Measurements from ENCODE around the gene ABO.
"Not testable (repeated sequence)": the region's sequence is repeated elsewhere in the genome, so short reads cannot be mapped to it uniquely, and the experiment has no call there.

Gene ABO

DNA sequence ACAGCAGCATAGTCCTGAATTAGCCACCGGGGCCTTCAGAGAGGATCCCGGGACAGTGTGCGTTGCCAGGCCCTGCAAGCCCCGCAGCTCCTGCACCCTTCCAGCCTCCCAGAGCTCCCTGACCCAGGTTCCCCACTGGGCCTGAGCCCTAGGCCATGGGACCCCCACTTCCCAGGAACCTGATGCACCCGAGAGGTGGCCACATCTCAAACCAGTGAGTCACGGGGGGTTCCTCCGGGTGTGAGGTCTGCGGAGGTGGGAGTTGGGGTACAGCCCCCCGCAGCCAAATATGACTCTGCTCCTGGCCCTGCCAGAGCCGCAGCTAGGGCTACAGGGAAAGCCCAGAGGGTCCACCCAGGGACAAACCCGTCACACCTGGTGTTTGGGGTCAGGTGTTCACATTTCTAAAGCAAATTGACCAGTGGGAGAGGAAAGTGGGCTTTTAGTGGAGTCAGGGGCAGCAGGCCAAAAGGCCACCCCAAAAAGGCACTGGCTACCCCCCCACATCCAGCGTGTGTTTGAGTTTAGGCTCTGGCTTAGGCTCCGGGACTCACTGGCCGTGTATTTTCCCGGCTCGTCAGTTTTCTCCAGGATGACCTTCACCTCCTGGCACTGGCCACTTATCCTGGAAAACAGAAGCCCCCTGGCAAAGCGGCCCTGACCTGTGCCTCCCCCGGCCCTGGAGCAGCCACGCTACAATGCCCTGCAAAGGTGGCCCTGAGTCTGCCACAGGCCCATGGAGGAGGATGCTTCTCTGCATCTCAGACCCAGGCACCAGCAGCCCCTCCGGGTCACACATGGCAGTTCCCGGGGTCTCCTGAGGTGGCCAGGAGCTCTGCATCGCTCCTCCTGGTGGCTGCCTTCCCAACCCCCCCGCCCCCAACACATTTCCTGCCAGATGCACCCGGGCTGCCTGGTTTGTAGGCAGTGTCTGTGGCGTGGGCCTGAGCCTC lies 48.5 kb downstream of the ABO start:
- DNase-seq (ENCODE audit: low read depth, low spot score): no peak

DNA sequence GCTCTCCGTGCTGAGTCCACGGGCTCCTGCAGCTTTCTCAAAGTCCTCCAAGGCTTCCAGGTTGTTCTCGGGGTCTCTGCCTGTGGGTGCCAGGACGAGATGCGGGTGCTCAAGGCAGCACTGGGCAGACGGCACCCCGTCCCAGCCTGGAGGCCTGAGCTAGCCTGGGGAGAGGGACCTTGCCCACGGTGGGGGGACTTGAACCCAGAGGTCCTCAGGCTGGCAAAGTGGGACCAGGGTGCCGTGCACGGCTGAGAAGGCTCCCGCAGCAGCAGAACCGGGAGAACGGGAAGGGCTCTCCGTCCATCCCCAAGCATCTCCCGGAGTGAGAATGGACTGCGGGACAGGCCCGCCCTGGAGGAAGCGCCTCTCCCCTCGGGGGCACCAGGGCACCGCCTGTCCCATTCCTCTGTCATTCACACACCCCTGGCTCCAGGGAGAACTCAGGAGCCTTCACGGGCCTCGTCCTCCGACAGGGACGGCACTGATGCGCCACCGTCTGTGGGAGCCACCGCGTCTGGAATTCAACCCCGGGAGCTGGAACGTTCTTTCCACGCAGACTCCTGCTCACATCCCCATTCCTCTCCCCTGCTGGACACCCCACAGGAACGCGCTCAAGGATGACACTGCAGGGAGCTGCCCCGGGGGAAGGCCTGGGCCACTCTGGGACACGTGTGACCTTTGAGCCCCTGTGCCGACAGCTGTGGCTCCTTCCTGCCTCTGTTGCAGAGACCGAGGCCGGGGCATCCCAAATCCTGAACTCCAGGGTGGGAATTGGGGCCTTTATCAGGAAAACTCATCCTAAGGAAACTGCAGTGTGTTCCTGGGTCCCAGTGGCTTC lies 49.6 kb downstream of the ABO start:
- DNase-seq (ENCODE audit: low read depth, low spot score): no peak

DNA sequence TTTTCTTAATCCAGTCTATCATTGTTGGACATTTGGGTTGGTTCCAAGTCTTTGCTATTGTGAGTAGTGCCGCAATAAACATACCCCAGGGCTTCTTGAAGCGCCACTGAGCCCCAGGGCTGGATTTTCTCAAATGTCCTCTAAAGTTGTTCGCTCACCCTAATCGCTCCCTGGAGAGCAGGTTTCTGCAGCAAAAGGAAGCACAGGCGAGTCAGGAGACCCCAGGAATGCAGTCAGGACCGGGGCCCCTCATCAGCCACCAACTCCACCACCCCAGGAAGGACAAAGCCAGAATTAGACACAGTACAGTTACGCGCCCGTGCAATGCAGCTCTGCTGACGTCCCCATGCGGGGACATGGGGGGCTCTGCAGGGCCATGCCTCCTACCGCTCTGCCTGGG lies 50.2 kb downstream of the ABO start:
- no peak for DNase-seq (ENCODE audit: low read depth, low spot score)

DNA sequence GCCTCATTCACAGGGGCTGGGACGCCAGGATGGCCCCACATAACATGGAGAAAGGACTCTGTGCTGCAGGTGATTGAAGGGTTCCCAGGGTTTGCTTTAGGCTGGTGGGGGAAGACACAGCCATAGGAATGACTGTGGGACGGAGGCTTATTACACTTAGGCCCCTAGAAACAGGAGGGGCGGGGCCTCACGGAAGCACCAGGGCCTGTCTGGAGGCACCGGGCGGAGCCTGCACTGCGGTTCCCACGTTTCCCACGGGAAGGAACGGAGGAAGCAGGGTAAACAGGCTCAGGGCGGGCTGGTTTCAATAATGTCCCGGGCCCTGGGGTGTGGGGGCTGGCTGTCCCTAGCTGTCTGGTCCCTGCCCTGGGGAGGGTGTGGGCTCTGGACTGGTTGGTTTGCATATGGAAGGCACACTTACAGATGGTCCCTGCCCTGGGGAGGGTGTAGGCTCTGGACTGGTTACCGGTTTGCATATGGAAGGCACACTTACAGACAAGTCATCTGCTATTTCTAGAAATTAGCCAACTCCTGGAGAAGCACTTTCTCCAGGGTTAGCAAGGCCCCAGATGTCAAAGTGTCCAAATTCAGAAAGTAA lies 51.7 kb downstream of the ABO start:
- not testable (repeated sequence) for DNase-seq (ENCODE audit: low read depth, low spot score)

DNA sequence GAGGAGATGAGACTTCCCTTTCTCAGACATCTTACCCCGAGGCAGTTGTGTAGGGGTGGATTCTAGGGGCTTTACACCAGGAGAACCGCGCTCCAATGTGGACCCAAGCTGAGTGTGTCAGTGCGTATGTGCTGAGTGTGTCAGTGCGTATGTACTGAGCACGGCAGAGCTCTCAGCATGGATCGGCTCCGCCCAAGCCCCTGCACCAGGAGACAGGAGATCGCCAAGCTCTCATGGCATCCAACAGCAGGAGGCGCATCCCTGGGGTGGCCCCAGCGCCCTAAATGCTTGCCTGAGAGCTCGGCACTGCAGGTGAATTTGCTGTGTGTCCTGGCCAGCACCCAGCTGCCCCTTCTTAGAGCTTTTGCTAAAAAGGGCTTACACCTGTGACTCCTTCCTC lies 53.0 kb downstream of the ABO start:
- DNase-seq (ENCODE audit: low read depth, low spot score): not testable (repeated sequence)

DNA sequence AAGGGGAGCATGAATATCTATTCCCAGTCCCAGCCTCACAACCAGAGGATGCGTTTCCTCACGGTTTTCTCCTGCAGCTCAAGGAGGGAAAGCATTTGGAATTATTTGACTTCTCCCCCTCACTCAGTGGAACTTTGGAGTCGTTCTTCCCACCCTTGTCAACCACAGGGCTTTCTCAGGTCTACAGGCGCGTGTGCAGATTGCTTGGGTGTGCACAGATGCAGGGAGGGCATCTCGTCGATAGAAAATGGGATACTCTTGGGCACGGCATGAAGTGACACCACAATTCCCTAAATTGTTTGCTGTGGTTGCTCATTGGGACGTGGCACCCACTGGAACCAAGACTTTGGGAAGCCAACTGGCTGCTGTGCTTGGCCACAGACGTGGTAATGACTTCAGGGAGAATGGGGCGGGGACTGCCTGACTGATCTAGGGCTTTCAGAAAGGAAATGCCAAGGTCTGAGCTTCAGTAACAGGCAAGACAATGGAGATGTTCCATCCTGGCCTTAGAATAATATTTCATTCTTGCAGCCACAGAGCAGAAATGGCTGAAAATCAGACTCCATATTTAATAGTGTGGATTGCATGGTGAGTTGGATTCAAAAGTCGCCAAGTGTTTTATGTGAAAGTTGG lies 53.7 kb downstream of the ABO start:
- DNase-seq (ENCODE audit: low read depth, low spot score): no peak

DNA sequence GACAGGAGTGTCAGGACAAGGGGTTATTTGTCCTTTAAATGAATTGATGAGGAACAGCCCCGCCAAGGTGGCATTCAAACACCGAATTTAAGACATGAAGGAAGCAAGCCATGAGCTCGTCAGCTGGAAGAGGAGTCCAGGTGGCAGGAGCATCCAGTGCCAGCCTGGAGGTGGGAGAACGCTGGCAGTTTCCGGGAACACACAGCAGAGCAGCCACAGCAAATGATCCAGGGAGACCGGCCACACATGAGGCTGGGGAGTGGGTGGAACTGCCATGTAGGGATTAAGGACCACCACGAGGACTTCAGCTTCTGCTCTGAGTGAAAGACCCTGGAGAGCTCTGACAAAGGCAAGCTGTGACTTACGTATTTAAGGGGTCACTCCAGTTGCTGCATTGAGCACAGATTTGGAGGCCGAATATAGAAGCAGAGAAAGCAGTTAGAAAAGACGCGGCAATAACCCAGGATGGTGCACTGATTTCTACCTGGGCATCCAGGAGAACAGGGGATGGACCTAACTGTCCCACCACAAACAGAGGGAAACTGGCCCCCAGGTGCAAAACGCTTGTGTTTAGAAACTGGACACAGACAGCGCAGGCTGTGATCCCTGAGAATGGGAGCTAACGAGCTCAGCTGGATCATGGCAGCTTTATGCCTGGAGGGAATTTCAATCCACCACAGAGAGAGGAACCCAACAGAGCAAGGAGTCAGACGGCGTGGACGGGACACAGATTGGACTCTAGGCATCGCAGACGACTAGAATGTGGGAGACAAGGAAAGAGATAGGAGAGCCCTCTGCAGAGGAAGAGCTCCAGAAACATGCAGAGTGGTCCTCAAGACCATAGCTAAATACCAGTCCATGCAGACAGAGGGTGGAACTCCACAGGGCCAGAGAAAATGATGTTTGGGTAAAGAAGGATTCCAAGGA lies 56.7 kb downstream of the ABO start:
- DNase-seq (ENCODE audit: low read depth, low spot score): not testable (repeated sequence)

DNA sequence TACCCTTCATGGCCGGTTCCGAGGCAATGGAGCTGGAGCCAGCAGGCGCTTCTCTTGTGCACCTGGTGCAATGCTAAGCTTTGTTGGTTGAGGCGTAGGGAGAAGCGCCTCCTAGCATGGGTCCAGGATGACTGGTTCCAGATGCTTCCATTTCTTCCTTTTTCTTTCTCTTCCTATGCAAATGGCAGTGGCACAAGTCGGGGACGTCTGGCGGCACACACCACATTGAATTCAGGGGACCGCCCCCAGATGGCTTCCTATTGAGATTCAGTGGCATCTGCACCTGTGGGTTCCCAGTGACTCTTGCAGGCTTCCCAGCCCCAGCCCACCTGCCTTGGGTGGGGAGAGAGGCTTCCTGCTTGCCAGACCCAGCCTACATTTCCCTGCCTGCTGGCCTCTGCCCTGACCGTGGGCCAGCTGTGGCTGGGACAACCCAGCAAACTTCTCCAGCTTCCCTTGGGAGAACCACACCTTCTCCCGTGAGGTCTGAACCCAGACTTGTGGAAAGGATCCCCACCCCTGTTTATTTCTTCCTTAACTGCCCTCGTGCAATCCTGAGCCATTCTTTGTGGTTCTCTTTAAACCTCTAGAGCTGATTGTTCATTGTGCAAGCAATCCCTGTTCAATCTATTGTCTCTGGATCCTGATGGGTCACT lies 57.5 kb downstream of the ABO start:
- not testable (repeated sequence) for DNase-seq (ENCODE audit: low read depth, low spot score)

DNA sequence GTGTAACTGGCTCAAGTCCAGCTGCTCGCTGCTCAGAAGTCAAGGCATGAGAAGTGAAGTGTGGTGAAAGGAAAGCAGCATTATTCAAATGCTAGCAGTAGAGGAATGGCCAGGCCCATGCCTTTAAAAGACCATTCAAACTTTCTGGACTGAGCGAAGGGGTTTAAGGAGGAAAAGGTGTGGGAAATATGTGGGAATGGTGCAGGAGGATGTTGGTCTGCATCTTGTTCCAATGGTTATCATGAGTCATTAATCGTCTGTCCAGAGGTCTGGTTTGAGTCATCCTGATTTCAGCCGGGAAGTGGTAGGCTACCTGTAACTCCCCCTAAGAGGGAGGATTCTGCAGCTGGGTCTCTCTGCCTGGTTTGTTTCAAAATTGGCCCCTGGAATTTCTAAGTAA lies 60.7 kb downstream of the ABO start:
- DNase-seq (ENCODE audit: low read depth, low spot score): not testable (repeated sequence)

DNA sequence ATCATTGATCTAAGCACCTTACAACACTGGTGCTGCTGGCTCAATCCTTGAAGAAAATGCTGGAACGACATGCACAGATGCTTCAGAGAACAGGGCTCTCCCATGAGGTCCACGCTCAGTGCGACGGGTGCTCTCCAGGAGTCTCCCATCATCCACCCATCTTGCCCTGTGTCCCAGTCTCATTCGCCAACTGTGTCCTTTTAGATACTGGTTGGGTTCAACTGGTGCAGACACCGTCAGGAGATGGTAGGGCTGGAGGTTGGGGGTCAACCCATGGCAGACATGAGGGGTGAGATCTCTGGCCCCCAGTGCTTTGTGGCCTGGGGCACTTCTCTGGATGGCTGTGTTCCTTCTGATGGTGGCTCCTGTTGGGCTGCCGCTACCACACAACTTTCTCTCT lies 64.4 kb downstream of the ABO start:
- DNase-seq (ENCODE audit: low read depth, low spot score): no peak

DNA sequence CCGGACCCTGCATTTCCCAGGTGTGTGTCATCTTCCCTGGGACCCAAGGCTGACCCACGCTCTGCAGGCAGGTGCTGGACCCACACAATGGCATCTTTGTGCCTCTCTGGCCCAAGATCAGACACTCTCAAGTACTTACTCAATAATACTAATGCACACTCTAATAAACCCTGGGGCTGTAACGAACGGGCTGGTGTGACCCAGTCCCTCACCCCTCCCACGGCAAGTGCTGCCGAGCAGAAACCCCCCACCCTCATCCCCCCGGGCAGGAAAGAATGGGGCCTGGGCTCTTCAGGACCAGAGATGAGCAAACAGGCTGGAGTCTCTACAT lies 64.8 kb downstream of the ABO start:
- no peak for DNase-seq (ENCODE audit: low read depth, low spot score)

DNA sequence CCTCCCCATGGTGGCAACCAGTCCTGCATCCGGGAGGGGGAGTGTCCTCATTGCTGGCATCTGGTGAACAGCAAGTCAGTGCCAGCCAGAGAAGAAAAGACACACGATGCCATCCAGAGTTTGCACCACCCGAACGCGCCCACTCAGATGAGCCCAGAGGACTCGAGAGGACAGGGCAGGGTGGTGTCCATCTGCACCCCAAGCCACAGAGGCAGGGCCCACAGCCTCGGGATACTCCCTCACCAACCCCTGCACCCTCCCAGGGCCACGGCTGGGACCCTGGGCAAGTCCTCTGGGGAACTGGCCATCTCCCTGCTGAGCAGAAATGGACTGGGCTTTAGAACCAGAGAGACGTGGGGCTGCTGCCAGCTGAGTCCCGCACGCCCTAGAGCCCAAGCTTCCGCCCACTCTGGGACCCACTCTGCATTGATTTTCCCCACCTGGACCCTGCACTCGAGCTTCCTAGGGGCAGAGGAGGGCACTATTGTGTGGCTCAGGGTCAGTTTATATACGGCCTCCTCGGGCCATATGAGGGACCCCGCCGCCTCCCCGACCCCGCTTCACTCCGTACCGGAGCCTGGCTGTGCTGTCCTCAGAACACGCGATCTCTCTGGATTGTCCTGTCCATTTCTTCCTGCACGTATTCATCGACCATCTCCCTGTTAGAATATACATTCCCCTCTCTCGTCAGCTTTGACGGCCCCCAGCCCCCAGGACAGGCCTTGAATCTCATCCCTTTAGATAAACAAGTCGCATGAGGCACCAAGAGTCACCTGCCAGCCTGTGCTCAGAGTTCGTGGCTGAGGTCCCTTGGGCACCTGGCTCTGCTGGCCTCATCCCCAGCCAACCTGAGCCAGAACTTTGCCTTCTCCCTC lies 65.4 kb downstream of the ABO start:
- not testable (repeated sequence) for DNase-seq (ENCODE audit: low read depth, low spot score)

DNA sequence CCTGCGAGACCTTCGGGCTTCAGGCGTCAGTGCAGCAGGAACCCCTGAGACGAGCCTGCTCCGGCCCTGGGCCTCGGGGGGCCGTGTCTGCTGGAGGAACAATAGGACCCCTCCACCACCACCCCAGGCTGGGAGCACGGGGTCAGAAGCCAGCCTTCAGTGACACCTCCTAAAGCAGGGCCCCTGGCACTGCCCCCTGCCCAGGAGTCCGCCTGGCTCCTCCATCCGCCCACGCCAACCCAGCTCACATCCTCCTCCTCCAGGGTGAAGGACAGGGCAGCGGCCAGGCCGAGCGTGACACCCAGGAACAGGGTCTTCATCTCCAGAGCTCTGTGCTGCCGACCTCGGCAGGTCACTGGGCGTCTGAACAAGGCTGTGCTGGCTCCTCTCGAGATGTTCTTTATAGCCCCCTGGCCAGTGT lies 66.1 kb downstream of the ABO start, which contains the start of gene OBP2B:
Gene OBP2B (minus strand): TSS at position 371 of the 421 bp plus-strand sequence. CDS start 51 bp downstream, at position 320.
- DNase-seq (ENCODE audit: low read depth, low spot score): not testable (repeated sequence)

DNA sequence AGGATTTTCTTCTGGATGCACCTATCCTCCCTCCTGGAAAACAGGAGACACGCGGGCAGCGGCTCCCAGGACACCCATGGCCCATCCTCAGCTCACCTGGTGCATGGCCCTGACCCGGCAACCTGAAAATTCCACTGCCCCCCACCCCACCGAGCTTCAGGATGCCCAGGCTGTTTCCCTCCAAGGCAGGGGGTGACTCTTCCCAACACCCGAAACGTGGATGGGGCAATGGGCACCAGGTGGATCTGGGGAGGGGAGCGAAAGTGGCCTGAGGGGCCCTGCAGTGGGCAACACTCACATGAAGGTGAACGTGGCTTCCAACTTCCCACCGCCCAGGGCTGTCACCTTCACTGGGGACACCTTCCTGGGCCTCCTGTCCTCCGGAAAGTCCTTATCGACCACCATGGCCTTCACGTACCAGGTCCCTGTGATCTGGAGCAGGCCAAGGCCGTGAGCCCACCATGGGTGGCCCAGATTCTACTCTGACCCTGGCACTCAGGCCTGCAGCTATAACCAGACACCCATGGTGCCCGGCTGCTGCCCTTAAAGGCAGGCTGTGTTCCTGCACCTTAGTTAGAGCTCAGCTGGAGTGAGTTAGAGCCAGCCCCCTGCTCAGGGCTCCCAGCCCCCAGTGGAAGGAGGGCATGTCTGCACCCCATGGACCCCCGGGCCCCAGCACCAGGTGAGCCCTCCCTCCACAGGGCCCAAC lies 66.7 kb downstream of the ABO start:
- not testable (repeated sequence) for DNase-seq (ENCODE audit: low read depth, low spot score)

DNA sequence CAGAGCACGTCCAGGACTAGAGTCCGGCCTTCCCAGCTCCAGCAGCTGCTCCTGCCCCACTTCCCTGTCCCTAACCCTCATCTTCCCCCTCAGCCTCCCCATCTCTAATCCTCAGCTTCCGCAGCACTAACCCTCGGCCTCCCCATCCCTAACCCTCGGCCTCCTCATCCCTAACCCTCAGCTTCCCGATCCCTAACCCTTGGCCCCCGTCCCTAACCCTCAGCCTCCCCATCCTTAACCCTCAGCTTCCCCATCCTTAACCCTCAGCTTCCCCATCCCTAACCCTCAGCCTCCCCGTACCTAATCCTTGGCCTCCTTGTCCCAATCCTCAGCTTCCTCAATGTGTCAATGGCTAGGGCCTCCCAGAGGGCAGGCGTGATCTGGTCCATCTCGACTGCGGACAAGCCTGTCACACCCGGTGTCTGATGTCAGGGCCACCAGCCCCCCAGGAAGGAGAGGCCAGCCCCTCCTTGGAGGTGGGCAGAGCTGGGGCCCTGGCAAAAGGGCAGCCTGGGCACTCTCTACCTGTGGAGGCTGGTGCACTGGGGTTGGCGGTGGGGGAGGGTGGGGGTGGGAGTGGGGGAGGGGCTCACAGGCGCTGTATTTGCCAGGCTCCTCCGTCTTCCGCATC lies 67.3 kb downstream of the ABO start:
- no peak for DNase-seq (ENCODE audit: low read depth, low spot score)

DNA sequence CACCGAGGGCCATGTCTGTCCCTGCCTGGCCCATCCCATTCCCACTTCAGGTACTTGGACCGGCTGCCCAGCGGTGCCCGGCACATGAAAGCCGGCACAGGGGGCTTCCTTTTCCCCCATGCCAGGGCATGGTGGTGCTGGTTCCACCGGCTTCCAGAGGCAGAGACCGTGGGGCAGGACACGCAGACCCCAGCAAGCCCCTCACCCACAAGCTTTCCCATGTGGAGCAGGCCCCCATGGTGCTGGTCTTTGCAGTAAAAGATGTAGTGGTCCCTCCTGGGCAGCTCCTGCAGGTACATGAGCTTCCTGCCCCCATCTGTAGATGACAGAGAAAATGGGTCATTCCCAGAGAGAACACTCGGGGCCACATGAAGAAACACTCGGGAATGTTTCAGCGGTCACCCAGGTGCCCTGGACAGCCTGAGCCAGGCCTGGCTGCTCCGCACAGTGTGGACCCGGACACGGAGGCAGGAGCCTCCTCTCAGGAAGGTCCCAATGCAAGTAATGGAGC lies 67.9 kb downstream of the ABO start:
- no peak for DNase-seq (ENCODE audit: low read depth, low spot score)
